ENCODE results near the gene ZCCHC18. TPM values are rescaled to one million over a fixed set of nuclear protein-coding genes. Genes with fewer than 3 reads are reported as not detected.
A peak's percentile ranks its signal among the peaks of the same experiment; 100 is the strongest.
"Not testable (repeated sequence)": the region's sequence is repeated elsewhere in the genome, so short reads cannot be mapped to it uniquely, and the experiment has no call there.

The ZCCHC18 gene
- total and polyA plus RNA-seq, 9 of the 15 experiments (the other 6 are each of a cell fraction or from before 2014, with no cell fraction given) = not detected

DNA sequence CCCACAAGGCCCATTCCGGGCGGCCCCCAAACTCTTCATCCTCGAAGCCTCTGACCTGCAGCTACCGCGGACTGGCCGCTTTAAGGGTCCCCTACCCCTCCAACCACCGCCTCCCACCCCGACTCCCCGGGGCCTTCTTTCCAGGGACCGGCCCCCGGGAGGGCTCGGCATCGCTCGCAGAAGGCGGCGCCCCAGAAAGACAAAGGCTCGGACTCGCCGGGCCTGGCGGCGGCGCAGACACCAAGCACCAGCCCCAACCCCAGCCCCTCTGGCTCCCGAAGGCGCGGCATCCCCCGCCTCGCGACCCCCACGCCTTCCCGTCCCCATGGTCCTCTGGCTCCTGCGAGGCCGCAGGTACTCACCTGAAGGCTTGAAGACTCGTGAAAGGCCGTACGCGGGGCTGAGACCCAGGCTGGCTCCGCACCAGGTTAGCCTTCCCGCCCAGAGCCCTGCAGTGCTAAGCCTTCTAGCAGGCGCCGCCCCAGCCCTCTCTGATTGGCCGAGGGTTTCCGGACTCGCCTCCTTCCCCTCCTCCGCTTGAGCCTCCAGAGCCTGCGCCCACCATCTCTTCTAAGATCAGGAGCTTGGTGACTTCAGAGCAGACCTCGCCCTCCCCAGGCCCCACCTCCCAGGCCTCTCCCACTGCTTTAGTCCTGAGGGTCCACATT, 36.4 kb upstream of the ZCCHC18 start, which contains the start of gene TMSB15C:
Gene TMSB15C (minus strand): TSS at position 459 of the 668 bp plus-strand sequence.
- WGBS (ENCODE audit: insufficient coverage, low coverage, missing lambda C conversion rate) = no CpG with 5 or more reads among the region's 46 CpGs
- H3K9me1 ChIP-seq (ENCODE audit: control insufficient read depth, insufficient read depth, low read length); H3K4me3 ChIP-seq; H3K4me2 ChIP-seq (ENCODE audit: insufficient read depth, low read length); H3K9me3 ChIP-seq (replicated peaks; ENCODE audit: control insufficient read depth, insufficient read depth, low read depth, low read length); BruUV-seq (replicated peaks); H3K27me3 ChIP-seq (ENCODE audit: control insufficient read depth in 2 of 2, insufficient read depth in 2 of 2, low read length in 2 of 2); H2AFZ ChIP-seq (ENCODE audit: low read depth, low read length); FAIRE-seq; intact Hi-C loops (cut with micrococcal nuclease); H3K27ac ChIP-seq (ENCODE audit: extremely low read depth, low read depth, low read length); CTCF ChIA-PET (ENCODE audit: low intra/inter-chr PET ratio); POLR2A ChIA-PET; H3K36me3 ChIP-seq (ENCODE audit: control insufficient read depth, insufficient read depth, low read length); H3K4me1 ChIP-seq (replicated peaks in 1 of 2; ENCODE audit: control insufficient read depth in 2 of 2, insufficient read depth in 2 of 2, low read length in 2 of 2); H3K9ac ChIP-seq (ENCODE audit: insufficient read depth in 1 of 2, low read depth in 2 of 2, low read length in 2 of 2); H3K79me2 ChIP-seq (ENCODE audit: control insufficient read depth, insufficient read depth, low read length); in situ Hi-C loops (cut with MboI); H4K20me1 ChIP-seq (replicated peaks; ENCODE audit: control insufficient read depth, insufficient read depth, low read length); DNase-seq (ENCODE audit: extremely low read depth in 1 of 4, low spot score in 3 of 4): not testable (repeated sequence)
- peak; percentile 88 for ATAC-seq

DNA sequence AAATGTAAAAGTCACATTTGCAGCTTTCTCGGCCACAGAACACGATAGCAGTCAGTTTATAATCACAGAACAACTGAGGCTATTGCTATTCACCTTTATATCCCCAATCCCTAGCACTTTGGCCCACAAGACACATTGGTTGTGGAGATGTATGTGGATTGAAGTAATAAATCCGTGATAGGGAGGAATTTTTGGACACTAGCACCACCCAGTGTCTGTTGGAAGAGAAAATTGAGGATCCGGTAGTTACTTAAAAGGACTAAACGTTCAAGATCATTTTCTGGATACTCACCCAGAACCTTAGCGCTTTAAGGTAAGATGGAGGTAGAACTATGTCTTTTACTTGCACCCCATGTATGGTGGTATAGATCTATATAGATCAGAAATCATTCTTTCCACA, 34.5 kb upstream of the ZCCHC18 start:
- POLR2A ChIA-PET; H3K36me3 ChIP-seq (ENCODE audit: control insufficient read depth, insufficient read depth, low read length); H2AFZ ChIP-seq (ENCODE audit: low read depth, low read length); FAIRE-seq; intact Hi-C loops (cut with micrococcal nuclease); in situ Hi-C loops (cut with MboI); H3K27me3 ChIP-seq (ENCODE audit: control insufficient read depth in 2 of 2, insufficient read depth in 2 of 2, low read length in 2 of 2); H3K9me3 ChIP-seq (replicated peaks; ENCODE audit: control insufficient read depth, insufficient read depth, low read depth, low read length); H3K4me1 ChIP-seq (replicated peaks in 1 of 2; ENCODE audit: control insufficient read depth in 2 of 2, insufficient read depth in 2 of 2, low read length in 2 of 2); H3K9me1 ChIP-seq (ENCODE audit: control insufficient read depth, insufficient read depth, low read length); H4K20me1 ChIP-seq (replicated peaks; ENCODE audit: control insufficient read depth, insufficient read depth, low read length); ATAC-seq; H3K4me3 ChIP-seq; CTCF ChIA-PET (ENCODE audit: low intra/inter-chr PET ratio); BruUV-seq (replicated peaks); H3K9ac ChIP-seq (ENCODE audit: insufficient read depth in 1 of 2, low read depth in 2 of 2, low read length in 2 of 2); DNase-seq (ENCODE audit: extremely low read depth in 1 of 4, low spot score in 3 of 4); H3K4me2 ChIP-seq (ENCODE audit: insufficient read depth, low read length); H3K27ac ChIP-seq (ENCODE audit: extremely low read depth, low read depth, low read length); H3K79me2 ChIP-seq (ENCODE audit: control insufficient read depth, insufficient read depth, low read length): not testable (repeated sequence)
- no CpG with 5 or more reads among the region's 6 CpGs for WGBS (ENCODE audit: insufficient coverage, low coverage, missing lambda C conversion rate)
